Measurements from ENCODE around the gene HSP90B1. TPM values are rescaled to one million over a fixed set of nuclear protein-coding genes. Genes with fewer than 3 reads are reported as not detected.

The HSP90B1 gene
- total and polyA plus RNA-seq, 2 of the 13 experiments (the other 11 are each of a cell fraction or from before 2014, with no cell fraction given) = 800 to 954 TPM

DNA sequence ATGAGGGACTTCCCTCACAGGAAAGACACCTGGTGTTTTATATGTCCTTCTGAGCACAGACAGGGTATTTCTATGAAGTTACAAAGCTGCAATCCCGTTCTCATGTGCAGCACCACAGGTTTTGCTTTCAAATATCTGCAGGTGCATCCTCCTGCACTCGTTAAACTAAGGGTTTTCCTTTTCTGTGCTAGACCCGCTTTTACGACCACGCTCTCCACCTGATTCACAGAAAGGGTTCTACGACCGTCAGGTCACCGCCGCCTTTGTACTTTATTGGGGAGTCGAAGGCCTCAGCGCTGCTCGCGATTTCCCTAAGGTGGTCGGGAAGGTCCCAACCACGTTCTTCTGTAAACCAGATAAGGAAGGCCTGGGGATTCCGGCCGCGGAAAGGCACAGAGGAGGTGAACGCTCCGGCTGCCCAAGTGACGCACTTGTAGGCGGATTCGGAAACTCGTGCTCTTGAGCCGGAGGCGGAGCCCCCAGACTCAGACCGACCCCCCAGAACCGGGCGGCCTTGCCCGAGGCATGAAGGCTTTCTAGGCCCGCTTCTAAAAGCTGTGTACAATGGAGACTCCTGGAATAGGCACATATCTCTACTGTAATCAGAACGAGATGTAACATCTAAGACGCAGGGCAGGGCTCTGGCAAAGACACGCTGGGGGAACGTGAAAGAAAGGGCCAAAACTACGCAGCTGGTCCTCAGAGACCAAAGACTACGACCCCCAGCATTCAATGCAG, 995 bp upstream of the HSP90B1 start (continued):
- TF ChIP-seq, protein P1, sequence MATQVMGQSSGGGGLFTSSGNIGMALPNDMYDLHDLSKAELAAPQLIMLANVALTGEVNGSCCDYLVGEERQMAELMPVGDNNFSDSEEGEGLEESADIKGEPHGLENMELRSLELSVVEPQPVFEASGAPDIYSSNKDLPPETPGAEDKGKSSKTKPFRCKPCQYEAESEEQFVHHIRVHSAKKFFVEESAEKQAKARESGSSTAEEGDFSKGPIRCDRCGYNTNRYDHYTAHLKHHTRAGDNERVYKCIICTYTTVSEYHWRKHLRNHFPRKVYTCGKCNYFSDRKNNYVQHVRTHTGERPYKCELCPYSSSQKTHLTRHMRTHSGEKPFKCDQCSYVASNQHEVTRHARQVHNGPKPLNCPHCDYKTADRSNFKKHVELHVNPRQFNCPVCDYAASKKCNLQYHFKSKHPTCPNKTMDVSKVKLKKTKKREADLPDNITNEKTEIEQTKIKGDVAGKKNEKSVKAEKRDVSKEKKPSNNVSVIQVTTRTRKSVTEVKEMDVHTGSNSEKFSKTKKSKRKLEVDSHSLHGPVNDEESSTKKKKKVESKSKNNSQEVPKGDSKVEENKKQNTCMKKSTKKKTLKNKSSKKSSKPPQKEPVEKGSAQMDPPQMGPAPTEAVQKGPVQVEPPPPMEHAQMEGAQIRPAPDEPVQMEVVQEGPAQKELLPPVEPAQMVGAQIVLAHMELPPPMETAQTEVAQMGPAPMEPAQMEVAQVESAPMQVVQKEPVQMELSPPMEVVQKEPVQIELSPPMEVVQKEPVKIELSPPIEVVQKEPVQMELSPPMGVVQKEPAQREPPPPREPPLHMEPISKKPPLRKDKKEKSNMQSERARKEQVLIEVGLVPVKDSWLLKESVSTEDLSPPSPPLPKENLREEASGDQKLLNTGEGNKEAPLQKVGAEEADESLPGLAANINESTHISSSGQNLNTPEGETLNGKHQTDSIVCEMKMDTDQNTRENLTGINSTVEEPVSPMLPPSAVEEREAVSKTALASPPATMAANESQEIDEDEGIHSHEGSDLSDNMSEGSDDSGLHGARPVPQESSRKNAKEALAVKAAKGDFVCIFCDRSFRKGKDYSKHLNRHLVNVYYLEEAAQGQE (IDR thresholded peaks at IDR 0.05; ENCODE audit: borderline replicate concordance in 1 of 2, low read depth in 1 of 2, low read length in 2 of 2) = no peak
- TF ChIP-seq, protein P2, sequence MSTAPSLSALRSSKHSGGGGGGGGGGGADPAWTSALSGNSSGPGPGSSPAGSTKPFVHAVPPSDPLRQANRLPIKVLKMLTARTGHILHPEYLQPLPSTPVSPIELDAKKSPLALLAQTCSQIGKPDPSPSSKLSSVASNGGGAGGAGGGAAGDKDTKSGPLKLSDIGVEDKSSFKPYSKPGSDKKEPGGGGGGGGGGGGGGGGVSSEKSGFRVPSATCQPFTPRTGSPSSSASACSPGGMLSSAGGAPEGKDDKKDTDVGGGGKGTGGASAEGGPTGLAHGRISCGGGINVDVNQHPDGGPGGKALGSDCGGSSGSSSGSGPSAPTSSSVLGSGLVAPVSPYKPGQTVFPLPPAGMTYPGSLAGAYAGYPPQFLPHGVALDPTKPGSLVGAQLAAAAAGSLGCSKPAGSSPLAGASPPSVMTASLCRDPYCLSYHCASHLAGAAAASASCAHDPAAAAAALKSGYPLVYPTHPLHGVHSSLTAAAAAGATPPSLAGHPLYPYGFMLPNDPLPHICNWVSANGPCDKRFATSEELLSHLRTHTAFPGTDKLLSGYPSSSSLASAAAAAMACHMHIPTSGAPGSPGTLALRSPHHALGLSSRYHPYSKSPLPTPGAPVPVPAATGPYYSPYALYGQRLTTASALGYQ (CRISPR knock-in tag; IDR thresholded peaks at IDR 0.05) = peak; percentile 36; the same call in 1 of the 2 replicates
- TF ChIP-seq POLR2AphosphoS5 (IDR thresholded peaks at IDR 0.05; ENCODE audit: low read depth, low read length) = peak; percentile 87
- no peak for TF ChIP-seq ESRRA (CRISPR knock-in tag; IDR thresholded peaks at IDR 0.05; ENCODE audit: low read depth)
- TF ChIP-seq, protein P3, sequence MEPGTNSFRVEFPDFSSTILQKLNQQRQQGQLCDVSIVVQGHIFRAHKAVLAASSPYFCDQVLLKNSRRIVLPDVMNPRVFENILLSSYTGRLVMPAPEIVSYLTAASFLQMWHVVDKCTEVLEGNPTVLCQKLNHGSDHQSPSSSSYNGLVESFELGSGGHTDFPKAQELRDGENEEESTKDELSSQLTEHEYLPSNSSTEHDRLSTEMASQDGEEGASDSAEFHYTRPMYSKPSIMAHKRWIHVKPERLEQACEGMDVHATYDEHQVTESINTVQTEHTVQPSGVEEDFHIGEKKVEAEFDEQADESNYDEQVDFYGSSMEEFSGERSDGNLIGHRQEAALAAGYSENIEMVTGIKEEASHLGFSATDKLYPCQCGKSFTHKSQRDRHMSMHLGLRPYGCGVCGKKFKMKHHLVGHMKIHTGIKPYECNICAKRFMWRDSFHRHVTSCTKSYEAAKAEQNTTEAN (CRISPR knock-in tag; conservative IDR thresholded peaks at IDR 0.05) = no peak
- TF ChIP-seq, protein P4, sequence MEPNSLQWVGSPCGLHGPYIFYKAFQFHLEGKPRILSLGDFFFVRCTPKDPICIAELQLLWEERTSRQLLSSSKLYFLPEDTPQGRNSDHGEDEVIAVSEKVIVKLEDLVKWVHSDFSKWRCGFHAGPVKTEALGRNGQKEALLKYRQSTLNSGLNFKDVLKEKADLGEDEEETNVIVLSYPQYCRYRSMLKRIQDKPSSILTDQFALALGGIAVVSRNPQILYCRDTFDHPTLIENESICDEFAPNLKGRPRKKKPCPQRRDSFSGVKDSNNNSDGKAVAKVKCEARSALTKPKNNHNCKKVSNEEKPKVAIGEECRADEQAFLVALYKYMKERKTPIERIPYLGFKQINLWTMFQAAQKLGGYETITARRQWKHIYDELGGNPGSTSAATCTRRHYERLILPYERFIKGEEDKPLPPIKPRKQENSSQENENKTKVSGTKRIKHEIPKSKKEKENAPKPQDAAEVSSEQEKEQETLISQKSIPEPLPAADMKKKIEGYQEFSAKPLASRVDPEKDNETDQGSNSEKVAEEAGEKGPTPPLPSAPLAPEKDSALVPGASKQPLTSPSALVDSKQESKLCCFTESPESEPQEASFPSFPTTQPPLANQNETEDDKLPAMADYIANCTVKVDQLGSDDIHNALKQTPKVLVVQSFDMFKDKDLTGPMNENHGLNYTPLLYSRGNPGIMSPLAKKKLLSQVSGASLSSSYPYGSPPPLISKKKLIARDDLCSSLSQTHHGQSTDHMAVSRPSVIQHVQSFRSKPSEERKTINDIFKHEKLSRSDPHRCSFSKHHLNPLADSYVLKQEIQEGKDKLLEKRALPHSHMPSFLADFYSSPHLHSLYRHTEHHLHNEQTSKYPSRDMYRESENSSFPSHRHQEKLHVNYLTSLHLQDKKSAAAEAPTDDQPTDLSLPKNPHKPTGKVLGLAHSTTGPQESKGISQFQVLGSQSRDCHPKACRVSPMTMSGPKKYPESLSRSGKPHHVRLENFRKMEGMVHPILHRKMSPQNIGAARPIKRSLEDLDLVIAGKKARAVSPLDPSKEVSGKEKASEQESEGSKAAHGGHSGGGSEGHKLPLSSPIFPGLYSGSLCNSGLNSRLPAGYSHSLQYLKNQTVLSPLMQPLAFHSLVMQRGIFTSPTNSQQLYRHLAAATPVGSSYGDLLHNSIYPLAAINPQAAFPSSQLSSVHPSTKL (CRISPR knock-in tag; IDR thresholded peaks at IDR 0.05) = peak; percentile 57
- TF ChIP-seq ZNF550 (CRISPR knock-in tag; IDR thresholded peaks at IDR 0.05; ENCODE audit: borderline replicate concordance) = no peak
- no peak; the same call in 1 of the 2 replicates for TF ChIP-seq HCFC1 (IDR thresholded peaks at IDR 0.05; ENCODE audit: low read depth, low read length)
- TF ChIP-seq, protein P5, sequence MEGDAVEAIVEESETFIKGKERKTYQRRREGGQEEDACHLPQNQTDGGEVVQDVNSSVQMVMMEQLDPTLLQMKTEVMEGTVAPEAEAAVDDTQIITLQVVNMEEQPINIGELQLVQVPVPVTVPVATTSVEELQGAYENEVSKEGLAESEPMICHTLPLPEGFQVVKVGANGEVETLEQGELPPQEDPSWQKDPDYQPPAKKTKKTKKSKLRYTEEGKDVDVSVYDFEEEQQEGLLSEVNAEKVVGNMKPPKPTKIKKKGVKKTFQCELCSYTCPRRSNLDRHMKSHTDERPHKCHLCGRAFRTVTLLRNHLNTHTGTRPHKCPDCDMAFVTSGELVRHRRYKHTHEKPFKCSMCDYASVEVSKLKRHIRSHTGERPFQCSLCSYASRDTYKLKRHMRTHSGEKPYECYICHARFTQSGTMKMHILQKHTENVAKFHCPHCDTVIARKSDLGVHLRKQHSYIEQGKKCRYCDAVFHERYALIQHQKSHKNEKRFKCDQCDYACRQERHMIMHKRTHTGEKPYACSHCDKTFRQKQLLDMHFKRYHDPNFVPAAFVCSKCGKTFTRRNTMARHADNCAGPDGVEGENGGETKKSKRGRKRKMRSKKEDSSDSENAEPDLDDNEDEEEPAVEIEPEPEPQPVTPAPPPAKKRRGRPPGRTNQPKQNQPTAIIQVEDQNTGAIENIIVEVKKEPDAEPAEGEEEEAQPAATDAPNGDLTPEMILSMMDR (CRISPR knock-in tag; IDR thresholded peaks at IDR 0.05) = no peak
- no peak for TF ChIP-seq ETV6 (CRISPR knock-in tag; conservative IDR thresholded peaks at IDR 0.05)
- TF ChIP-seq ZMYM2 (CRISPR knock-in tag; IDR thresholded peaks at IDR 0.05) = no peak
- peak; percentile 22; the same call in 1 of the 2 replicates for TF ChIP-seq SMAD1 (CRISPR knock-in tag; IDR thresholded peaks at IDR 0.05; ENCODE audit: borderline replicate concordance, low read depth)
- no peak for TF ChIP-seq ZNF451 (CRISPR knock-in tag; IDR thresholded peaks at IDR 0.05)
- TF ChIP-seq ZNF34 (CRISPR knock-in tag; IDR thresholded peaks at IDR 0.05; ENCODE audit: borderline replicate concordance) = no peak
- TF ChIP-seq HDAC6 (IDR thresholded peaks at IDR 0.05; ENCODE audit: low read depth, low read length) = no peak
- no peak for TF ChIP-seq NFE2L2 (IDR thresholded peaks at IDR 0.05; ENCODE audit: low read length)
